NCI-H1436 (cell line): Measurements from ENCODE around the gene CHPF.

ENCODE experiments used
- DNase-seq: peaks from one replicate; lab custom pipeline; 2025; lab: John Stamatoyannopoulos, UW

The CHPF gene

GRCh38 chr2:219513787-219514186 lies 29.8 kb downstream of the CHPF start:
- no peak for DNase-seq

- no peak for DNase-seq
These were observed 30.9 kb downstream of the CHPF start for GRCh38 chr2:219512524-219513216.

GRCh38 chr2:219511547-219512325 lies 31.9 kb downstream of the CHPF start:
- DNase-seq, result peak; percentile 38

- DNase-seq, result no peak
These were observed 33.0 kb downstream of the CHPF start for GRCh38 chr2:219510512-219511135.

- peak; percentile 49 for DNase-seq
These were observed 33.7 kb downstream of the CHPF start for GRCh38 chr2:219509780-219510511.

- no peak for DNase-seq
These were observed 34.4 kb downstream of the CHPF start for GRCh38 chr2:219508971-219509779.

- DNase-seq, result no peak
These were observed 35.2 kb downstream of the CHPF start for GRCh38 chr2:219508444-219508734.

GRCh38 chr2:219507581-219508443 lies 35.8 kb downstream of the CHPF start:
- DNase-seq, result no peak

GRCh38 chr2:219506802-219507526 lies 36.6 kb downstream of the CHPF start:
- DNase-seq, result no peak

GRCh38 chr2:219506153-219506801 lies 37.3 kb downstream of the CHPF start:
- no peak for DNase-seq

- DNase-seq, result no peak
These were observed 38.0 kb downstream of the CHPF start for GRCh38 chr2:219505585-219505984.

GRCh38 chr2:219502618-219503017 lies 41.0 kb downstream of the CHPF start:
- DNase-seq, result no peak

- DNase-seq, result no peak
These were observed 41.8 kb downstream of the CHPF start for GRCh38 chr2:219501849-219502248.

- no peak for DNase-seq
These were observed 43.5 kb downstream of the CHPF start for GRCh38 chr2:219500135-219500534.

- DNase-seq, result no peak
These were observed 44.1 kb downstream of the CHPF start for GRCh38 chr2:219499555-219499954.

GRCh38 chr2:219499058-219499307 lies 44.6 kb downstream of the CHPF start:
- no peak for DNase-seq

GRCh38 chr2:219498280-219499057 lies 45.1 kb downstream of the CHPF start, which contains the start of gene GMPPA:
Gene GMPPA (plus strand): TSS chr2:219498891. CDS start chr2:219499976, 1,085 bp downstream.
- DNase-seq, result peak; percentile 94

- no peak for DNase-seq
These were observed 45.9 kb downstream of the CHPF start for GRCh38 chr2:219497495-219498279.
